Stimulated activated CD4-positive, alpha-beta T cell treated with anti-CD3 and anti-CD28 coated beads, Interleukin-12 subunit alpha, Interleukin-12 subunit beta, amount 100 ng/mL, for 48 hours (primary cell): ENCODE measurements around the gene ERCC1.
A peak's percentile ranks its signal among the peaks of the same experiment; 100 is the strongest.
"Not testable (repeated sequence)": the region's sequence is repeated elsewhere in the genome, so short reads cannot be mapped to it uniquely, and the experiment has no call there.

Experiments
- DNase-seq, 3 donors: peaks; one replicate each; pipeline ENCODE4 v3.0.0-alpha.2; 2020; ENCODE audit warnings: low read depth in 2 of 3, low spot score in 1 of 3

ERCC1 gene

DNA sequence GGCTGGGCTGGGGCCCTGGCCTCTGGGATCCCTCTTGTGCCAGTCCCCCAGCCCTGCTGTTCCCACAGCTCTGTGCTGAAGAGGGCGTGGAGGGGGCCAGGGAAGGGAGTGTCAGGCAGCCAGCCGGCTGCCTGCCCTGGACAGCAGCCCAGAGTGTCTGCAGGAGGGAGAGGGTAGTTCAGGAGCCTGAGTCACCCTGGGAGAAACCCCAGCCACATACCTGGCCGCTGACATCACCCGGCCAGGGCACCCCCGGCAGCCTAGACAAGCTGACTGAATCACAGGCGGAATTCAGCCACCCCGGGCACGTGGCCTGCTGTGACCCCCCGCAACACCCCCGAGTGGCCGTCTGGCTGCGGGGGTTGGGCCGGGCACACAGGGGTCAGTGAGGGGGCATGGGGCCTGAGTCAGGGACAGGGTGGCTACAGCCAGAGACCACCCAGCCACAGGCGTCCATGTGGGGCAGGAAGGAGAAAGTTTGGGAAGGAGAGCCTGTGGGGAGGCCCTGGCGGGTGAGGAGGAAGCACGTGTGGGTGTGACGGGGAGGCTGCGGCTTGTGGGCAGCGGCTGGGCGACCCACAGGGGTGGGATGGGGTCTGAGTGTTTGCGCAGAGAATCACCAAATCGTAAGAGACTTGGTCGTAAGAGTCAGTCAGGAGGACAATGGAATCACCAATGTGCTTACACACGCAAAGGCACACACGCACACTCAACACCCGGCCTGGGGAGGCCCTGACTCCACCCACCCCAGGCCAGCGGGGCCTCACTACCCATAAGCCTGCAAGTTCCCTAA lies 32.2 kb upstream of the ERCC1 start:
- DNase-seq = peak in 1 of 3 donors; percentile 53

- DNase-seq = no peak
Measured at GRCh38 chr19:45451850-45452387, 28.2 kb upstream of the ERCC1 start.

GRCh38 chr19:45451131-45451849 lies 27.6 kb upstream of the ERCC1 start:
- DNase-seq = peak in 1 of 3 donors; percentile 43

GRCh38 chr19:45450012-45450333 lies 26.3 kb upstream of the ERCC1 start:
- DNase-seq = no peak

DNA sequence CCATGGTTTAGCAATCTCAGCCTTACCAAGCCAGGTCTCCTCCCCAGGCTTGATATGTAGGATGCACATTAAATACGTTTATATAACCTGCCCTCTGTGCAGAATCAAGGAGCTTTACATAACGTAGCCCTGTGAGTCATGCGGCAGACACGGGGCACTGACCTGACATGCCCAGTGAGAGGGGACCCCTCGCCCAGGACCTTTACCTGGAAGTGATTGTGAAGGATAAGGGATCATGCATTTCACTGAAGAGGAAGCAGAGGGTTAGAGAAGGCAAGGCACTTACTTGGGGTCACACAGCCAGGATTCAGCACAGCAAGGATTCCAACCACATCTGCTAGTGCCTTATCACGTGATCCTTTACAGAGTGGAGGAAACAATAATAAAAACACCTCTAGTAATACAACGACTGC lies 25.2 kb upstream of the ERCC1 start:
- no peak for DNase-seq

GRCh38 chr19:45448425-45448756 lies 24.7 kb upstream of the ERCC1 start:
- no peak for DNase-seq

GRCh38 chr19:45446944-45447343 lies 23.2 kb upstream of the ERCC1 start:
- no peak for DNase-seq

DNA sequence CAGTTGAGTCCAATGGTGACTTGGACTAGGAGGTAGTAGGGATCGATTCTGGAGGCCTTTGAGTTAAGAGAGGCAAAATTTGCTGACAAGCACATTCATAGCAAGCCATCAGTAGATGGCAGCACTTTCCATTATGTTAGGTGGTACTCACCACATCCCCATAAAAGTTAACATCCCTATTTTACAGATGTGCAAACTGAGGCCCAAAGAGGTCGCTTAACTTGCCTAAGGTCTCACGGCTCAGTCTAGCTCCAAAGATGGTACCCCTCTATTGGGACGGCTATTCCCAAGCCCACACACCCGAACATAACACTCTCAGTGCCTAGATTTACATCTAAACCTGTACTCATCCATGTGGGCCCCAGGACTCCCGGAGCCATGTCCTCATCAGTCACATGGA lies 22.6 kb upstream of the ERCC1 start:
- DNase-seq = no peak

GRCh38 chr19:45445139-45445538 lies 21.4 kb upstream of the ERCC1 start:
- DNase-seq = no peak

DNA sequence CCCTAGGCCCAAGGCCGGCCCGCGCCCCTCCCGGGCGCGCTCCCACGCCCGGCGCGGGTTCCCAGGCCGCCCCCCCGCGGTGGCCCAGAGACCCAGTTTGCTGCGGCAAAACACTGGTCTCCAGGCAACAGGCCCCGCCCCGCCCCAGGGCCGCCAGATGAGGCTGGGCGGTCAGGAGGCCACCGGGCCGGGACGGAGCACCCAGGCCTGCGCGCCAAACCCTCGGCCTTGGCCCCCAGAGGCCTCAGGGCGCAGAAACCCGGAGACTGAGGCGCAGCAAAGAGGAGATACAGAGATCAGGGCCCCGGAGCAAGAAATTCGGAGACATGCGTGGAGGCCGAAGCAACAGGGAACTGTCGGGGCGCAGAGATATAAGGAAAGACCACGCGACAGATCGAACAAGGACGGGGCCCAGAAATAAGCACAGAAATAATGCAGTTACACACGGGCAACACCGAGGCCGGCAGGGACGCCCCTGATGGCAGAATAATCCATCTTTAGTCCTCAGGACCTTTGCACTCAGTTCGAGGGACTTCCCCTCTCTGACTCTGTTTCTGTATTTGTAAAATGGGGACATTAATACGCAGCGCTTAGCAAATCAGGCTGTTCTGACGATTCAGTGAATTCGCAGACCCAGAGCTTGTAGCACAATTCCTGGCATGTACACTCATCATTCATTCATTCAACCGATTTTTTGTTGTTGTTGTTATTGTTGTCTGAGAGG lies 20.8 kb upstream of the ERCC1 start:
- DNase-seq = peak in 2 of 3 donors; percentile 56 to 77

- DNase-seq = peak; percentile 40 to 66 (median 41)
Measured at GRCh38 chr19:45443462-45444317, 20.0 kb upstream of the ERCC1 start.

DNA sequence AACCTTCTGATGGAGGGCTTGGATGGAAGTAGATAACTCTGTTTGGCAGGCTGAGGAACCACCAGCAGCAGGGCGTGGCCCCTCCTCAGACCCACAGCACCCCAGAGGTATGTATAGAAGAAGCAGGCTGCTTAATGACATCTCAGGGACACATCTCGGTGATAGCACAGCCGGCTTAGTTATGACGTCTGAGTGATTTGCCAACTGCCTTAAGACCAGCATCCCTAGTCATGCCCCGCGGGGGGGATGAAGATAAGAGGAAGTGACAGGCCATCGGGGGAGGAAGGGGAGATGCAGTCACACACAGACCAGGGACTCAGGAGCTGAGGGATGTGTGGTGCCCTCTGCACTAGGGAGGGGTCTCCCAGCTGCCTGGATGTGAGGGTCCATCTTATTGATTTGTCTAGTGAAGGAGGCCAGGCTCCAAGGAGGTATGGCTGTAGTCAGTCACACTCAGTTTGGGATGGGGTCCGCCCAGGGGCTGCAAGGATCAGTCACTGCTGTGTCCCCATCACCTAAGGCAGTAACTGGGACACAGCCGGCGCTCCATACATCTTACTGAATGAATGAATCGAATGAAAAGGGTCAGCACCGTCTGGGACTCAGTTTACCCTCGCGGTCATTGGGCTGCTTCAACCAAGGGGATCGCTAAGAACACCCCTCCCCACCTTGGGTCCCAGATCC lies 19.2 kb upstream of the ERCC1 start:
- DNase-seq = no peak

- no peak for DNase-seq
Measured at GRCh38 chr19:45442408-45442777, 18.7 kb upstream of the ERCC1 start.

DNA sequence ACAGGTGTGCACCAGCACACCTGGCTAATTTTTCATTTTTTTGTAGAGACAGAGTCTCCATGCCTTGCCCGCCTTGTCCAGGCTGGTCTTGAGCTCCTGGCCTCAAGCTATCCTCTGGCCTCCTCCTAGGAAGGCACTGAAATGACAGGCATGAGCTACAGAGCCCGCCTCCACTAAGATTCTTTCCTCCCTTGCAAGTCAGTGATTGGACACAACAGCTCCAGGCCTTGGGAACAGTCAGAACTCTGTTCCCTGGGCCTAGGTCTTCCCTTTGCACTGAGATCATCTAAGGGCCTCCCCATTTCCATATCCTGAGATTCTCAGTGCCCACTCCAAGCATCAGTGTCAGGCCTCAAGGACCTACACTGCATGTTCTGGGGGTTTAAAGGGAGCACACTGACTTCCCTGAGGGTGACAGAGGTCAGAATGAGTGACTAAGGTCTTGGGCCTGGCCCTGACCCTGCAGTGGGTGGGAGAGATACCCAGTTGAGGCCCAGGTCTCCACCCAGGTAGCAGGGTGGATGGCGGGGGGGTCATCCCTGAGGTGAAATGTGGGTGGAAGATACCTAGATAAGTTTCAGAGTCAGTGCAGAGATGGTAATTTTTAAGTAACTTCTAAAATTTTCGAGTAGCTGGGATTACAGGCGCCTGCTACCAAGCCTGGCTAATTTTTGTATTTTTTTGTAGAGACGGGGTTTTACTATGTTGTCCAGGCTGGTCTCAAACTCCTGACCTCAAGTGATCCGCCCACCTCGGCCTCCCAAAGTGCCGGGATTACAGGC lies 17.3 kb upstream of the ERCC1 start:
- DNase-seq = no peak

GRCh38 chr19:45440259-45440638 lies 16.5 kb upstream of the ERCC1 start:
- DNase-seq = no peak

- peak; percentile 66 to 82 (median 76) for DNase-seq
Measured at GRCh38 chr19:45439569-45440258, 16.0 kb upstream of the ERCC1 start.

DNA sequence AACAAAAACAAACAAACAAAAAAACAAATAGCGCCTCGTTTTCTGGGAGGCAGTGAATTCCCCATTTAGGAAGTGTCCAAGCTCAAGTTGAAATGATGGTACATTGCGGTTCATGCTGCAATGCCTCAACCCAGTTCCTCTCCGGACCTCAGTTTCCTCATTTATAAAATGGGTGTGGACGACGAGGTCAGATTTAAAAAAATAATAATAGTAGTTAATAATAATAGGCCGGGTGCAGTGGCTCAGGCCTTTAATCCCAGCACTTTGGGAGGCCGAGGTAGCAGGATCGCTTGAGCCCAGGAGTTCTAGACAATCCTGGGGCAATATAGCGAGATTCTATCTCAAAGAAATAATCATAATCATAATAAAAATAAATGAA lies 15.5 kb upstream of the ERCC1 start:
- no peak for DNase-seq

GRCh38 chr19:45437328-45437727 lies 13.6 kb upstream of the ERCC1 start:
- DNase-seq = no peak

- not testable (repeated sequence) for DNase-seq
Measured at GRCh38 chr19:45432543-45432942, 8.8 kb upstream of the ERCC1 start.
